Activated CD8-positive, alpha-beta memory T cell treated with anti-CD3 and anti-CD28 coated beads for 24 hours (primary cell): ENCODE results near the gene ELOB.

Source experiments
- DNase-seq: peaks from one replicate; pipeline ENCODE4 v3.0.0-alpha.2; 2020

Gene ELOB

GRCh38 chr16:2767140-2767731 is 9.8 kb downstream of the ELOB start:
- no peak for DNase-seq

- peak; percentile 57 for DNase-seq
Measured at GRCh38 chr16:2766430-2767139, 10.5 kb downstream of the ELOB start.

GRCh38 chr16:2765462-2766404 is 11.3 kb downstream of the ELOB start:
- no peak for DNase-seq

GRCh38 chr16:2764718-2765117 is 12.4 kb downstream of the ELOB start:
- DNase-seq = no peak

- DNase-seq = no peak
Measured at GRCh38 chr16:2763173-2763572, 13.9 kb downstream of the ELOB start.

- DNase-seq = no peak
Measured at GRCh38 chr16:2762711-2763110, 14.4 kb downstream of the ELOB start.

GRCh38 chr16:2761886-2762583 is 15.0 kb downstream of the ELOB start:
- no peak for DNase-seq

- DNase-seq = no peak
Measured at GRCh38 chr16:2761472-2761871, 15.6 kb downstream of the ELOB start.

- DNase-seq = no peak
Measured at GRCh38 chr16:2757344-2757743, 19.7 kb downstream of the ELOB start.

- no peak for DNase-seq
Measured at GRCh38 chr16:2756288-2757015, 20.6 kb downstream of the ELOB start.

GRCh38 chr16:2755158-2755557 is 21.9 kb downstream of the ELOB start:
- DNase-seq = no peak

- no peak for DNase-seq
Measured at GRCh38 chr16:2753733-2754020, 23.4 kb downstream of the ELOB start.

GRCh38 chr16:2752850-2753732 is 24.0 kb downstream of the ELOB start:
- no peak for DNase-seq

- DNase-seq = peak; percentile 98
Measured at GRCh38 chr16:2752035-2752849, 24.8 kb downstream of the ELOB start, which contains the start of gene SRRM2. SRRM2 (plus strand) TSS chr16:2752638; CDS start chr16:2756365, 3,727 bp downstream.

GRCh38 chr16:2751577-2752034 is 25.5 kb downstream of the ELOB start:
- DNase-seq = no peak

- DNase-seq = no peak
Measured at GRCh38 chr16:2749936-2750335, 27.1 kb downstream of the ELOB start.

- no peak for DNase-seq
Measured at GRCh38 chr16:2749476-2749875, 27.6 kb downstream of the ELOB start.

- no peak for DNase-seq
Measured at GRCh38 chr16:2748757-2749455, 28.2 kb downstream of the ELOB start.

- no peak for DNase-seq
Measured at GRCh38 chr16:2745961-2746360, 31.1 kb downstream of the ELOB start.
